HG02885 (cell line): Measurements from ENCODE around the gene F2RL3.
"Not testable (repeated sequence)": the region's sequence is repeated elsewhere in the genome, so short reads cannot be mapped to it uniquely, and the experiment has no call there.

Source experiments
- ATAC-seq: cut with Tn5 transposase; IDR thresholded peaks from one replicate; pipeline ENCODE4 v1.9.1; 2021; ENCODE audit warnings: mild to moderate bottlenecking; ENCODE audit not compliant: unreplicated experiment, poor library complexity

Gene F2RL3

DNA sequence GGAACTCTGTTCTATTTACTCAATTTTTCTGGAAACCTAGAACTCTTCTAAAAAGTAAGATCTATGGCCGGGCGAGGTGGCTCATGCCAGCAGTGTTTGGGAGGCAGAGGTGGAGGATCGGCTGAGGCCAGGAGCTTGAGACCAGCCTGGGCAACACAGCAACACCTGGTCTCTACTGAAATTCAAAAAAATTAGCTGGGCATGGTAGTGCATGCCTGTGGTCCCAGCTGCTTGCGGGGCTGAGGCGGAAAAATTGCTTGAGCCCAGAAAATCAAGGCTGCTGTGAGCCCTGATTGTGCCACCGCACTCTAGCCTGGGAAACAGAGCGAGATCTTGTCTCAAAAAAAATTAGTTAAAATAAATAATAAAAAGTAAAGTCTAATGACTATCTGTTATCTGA lies 28.6 kb downstream of the F2RL3 start:
- ATAC-seq = no peak

DNA sequence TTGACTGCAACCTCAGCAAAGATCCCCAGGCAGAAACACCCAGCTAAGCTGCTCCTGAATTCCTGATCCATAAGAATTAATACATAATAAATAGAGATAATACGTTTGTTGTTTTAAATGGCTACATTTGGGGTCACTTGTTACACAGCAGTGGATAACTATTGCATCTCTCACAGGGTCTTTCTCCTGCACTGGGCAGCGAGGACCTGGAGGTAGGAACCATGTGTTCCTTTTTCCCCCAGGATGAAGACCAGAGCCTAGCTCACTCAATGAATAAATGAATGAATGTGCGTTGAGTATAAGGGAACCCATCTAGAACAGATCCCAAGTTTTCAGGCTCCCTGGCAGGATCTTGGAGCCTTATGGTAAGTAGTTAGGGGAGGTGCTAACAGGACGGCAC lies 30.7 kb downstream of the F2RL3 start:
- ATAC-seq = no peak

DNA sequence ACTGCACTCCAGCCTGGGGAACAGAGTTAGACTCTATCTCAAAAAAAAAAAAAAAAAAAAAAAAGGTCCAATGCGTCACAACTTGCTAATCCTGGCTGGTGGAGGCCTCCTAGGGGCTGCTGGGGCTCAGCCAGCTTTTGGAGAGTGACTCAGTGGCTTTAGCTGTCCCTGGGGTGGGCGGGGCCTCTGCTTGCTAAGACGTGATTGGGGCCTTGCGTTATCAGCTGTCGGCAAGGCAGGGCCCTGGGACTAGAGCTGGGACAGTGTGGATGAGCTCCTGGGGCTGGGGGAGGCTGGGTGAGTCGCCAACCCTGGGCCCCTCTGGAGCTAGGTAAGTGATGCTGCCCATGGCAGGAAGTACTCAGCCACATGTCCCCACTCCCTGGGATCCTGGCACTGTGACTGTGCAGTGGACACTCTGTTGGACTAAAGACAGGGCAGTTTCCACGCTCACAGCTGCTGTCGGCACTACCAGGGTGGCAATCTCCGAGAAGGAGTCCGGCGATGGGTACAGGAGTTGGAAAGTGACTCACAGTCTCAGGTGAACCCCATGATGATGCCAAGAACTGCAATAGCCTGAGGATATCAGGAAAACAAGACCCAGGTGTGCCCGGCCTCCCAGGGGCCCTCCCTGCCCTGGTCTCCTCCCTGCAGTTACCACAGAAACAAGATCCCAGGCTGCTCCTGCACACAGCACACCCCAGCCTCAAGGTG lies 32.2 kb downstream of the F2RL3 start:
- ATAC-seq = no peak

DNA sequence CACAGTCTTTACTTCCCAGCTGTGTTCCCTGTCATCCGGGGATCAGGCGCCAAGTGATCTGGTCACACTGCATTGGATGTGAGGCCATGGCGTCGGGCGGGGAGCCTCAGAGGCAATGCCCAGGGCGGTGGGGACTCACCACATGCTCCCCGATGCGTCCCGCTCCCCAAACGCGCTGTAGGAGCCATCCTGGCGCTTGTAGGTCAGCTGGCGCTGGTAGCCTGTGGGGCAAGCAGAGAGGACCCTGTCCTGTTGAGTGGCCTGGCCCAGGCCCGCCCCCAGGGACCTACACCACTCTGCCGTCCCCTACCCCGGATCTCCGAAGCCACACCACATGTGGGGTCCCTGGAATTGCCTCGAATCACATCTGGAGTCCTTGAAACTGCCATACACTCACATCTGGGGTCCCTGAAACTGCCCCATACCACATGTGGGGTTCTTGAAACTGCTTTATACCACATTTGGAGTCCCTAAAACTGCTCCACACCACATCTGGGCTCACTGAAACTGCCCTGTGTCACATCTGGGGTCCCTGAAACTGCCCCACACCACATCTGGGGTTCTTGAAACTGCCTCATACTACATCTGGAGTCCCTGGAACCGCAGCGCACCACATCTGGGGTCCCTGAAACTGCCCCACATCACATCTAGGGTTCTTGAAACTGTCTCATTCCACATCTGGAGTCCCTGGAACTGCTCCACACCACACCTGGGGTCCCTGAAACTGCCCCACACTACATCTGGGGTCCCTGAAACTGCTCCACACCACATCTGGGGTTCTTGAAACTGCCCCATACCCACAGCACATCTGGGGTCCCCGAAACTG lies 33.2 kb downstream of the F2RL3 start:
- ATAC-seq = no peak

GRCh38 chr19:16922592-16922934 lies 33.8 kb downstream of the F2RL3 start:
- no peak for ATAC-seq

- ATAC-seq = no peak
These were observed 34.1 kb downstream of the F2RL3 start for GRCh38 chr19:16922949-16923348.

DNA sequence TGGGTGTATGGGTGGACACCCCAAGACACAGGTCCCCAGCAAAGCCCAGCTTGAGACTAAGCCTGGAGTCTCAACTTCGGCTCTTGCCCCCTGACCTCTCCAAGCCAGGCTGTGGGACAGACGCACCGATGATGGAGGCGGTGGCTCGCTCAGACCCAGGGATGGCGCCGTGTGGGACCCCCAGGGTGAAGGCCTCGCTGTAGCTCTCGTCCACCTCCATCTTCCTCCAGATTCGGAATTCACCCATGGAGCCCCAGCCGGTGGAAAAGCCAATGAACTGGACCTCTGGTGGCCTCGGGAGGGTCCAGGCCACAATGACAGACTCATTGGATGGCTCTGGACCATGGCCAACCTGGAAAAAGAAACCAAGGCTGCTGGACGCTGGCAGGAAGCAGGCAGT lies 39.1 kb downstream of the F2RL3 start:
- no peak for ATAC-seq

DNA sequence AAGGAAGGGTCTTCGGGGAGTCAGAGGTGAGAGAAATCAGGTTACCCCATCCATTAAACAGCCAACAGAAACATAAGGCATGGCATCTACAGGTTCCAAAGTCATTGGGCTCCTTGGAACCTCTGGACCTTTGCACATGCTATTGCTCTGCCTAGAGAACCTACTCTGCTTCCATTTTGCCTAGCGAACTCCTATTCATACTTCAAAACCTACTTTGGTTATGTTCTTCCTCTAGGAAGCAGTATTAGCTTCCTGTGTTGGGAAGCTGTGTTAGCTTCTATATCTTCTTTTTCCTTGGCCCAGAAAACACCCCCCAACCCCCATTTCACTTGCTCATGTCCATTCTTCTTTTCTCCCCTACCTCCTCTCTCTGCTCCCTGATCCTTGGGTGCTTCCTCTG lies 39.6 kb downstream of the F2RL3 start:
- no peak for ATAC-seq

DNA sequence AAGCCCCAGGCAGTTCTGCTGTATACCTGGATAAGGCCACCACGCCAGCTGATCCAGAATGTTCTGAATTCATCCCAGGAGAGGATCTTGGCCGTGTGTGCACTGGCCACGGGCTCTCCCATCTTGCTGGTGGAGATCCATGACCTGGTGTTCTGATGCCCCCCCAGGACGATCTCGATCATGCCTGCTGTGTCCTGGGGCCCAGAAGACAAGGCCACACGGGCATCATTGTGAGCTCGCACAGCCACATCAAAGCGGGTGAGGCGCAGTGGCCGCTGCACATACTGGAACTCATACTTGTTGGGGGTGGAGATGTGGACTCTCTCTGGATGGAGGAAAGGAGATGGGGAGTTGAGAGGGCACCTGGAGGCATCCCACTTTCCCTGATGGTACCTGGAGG lies 40.1 kb downstream of the F2RL3 start:
- no peak for ATAC-seq

- ATAC-seq = no peak
These were observed 42.0 kb downstream of the F2RL3 start for GRCh38 chr19:16930753-16931152.

- ATAC-seq = no peak
These were observed 42.5 kb downstream of the F2RL3 start for GRCh38 chr19:16931306-16931705.

DNA sequence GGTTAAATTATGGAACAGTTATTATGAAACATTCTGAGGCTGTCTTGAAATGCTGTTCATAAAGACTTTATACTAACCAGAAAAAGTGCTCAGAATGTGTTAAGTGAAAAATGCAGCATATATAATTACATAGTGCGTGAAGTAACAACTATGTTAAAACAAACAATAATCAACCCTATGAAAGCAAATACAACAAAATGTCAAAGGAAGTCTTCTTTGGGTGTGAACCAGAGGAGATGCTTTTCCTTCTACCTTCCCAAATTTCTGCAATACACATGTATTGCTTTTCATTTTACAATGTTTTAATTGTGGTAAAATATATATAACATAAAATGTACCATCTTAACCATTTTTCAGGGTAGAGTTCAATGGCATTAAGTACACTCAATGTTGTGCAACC lies 45.7 kb downstream of the F2RL3 start:
- ATAC-seq = no peak

GRCh38 chr19:16936901-16937300 lies 48.1 kb downstream of the F2RL3 start:
- no peak for ATAC-seq

GRCh38 chr19:16937796-16938195 lies 49.0 kb downstream of the F2RL3 start:
- ATAC-seq = not testable (repeated sequence)

GRCh38 chr19:16938211-16938610 lies 49.4 kb downstream of the F2RL3 start:
- no peak for ATAC-seq

- ATAC-seq = not testable (repeated sequence)
These were observed 51.3 kb downstream of the F2RL3 start for GRCh38 chr19:16940063-16940462.

GRCh38 chr19:16940626-16941025 lies 51.8 kb downstream of the F2RL3 start:
- no peak for ATAC-seq
